Smooth muscle cell (in vitro differentiated cells): ENCODE data around the gene OGFOD3. TPM values are rescaled to one million over a fixed set of nuclear protein-coding genes. Genes with fewer than 3 reads are reported as not detected.

Source experiments
- DNase-seq: peaks from one replicate; lab custom pipeline; 2025; ENCODE audit not compliant: unreplicated experiment; lab: John Stamatoyannopoulos, UW
- H2AFZ ChIP-seq: fragments of 200-600 bp; sonication (generic); 2 replicates; pipeline ENCODE4 v1.6.0; 2016; ENCODE audit warnings: antibody characterized with exemption, low read depth, mild to moderate bottlenecking
- H3F3A ChIP-seq: fragments of 200-600 bp; sonication (generic); 2 replicates; pipeline ENCODE4 v1.6.0; 2017; ENCODE audit warnings: antibody characterized with exemption, low read depth
- H3K27ac ChIP-seq: fragments of 200-600 bp; sonication (generic); 2 replicates; pipeline ENCODE4 v1.5.1; 2016; ENCODE audit warnings: low read depth, mild to moderate bottlenecking
- H3K27me3 ChIP-seq: fragments of 200-600 bp; sonication (generic); 2 replicates; pipeline ENCODE4 v1.6.1; 2016; ENCODE audit warnings: low read depth, mild to moderate bottlenecking
- H3K36me3 ChIP-seq: fragments of 200-600 bp; sonication (generic); 2 replicates; pipeline ENCODE4 v1.5.1; 2016; ENCODE audit warnings: low read depth
- H3K4me1 ChIP-seq: fragments of 200-600 bp; sonication (generic); 2 replicates; pipeline ENCODE4 v1.5.1; 2016; ENCODE audit warnings: low read depth
- H3K4me2 ChIP-seq: fragments of 200-600 bp; sonication (generic); 2 replicates; pipeline ENCODE4 v1.6.0; 2016; ENCODE audit warnings: mild to moderate bottlenecking
- H3K4me3 ChIP-seq: fragments of 200-600 bp; sonication (generic); 2 replicates; pipeline ENCODE4 v1.5.1; 2016; ENCODE audit warnings: mild to moderate bottlenecking
- H3K79me2 ChIP-seq: fragments of 200-600 bp; sonication (generic); 2 replicates; pipeline ENCODE4 v1.6.0; 2016; ENCODE audit warnings: low read depth, mild to moderate bottlenecking
- H3K9ac ChIP-seq: fragments of 200-600 bp; sonication (generic); 2 replicates; pipeline ENCODE4 v1.6.0; 2016; ENCODE audit warnings: low read depth
- H3K9me3 ChIP-seq: fragments of 200-600 bp; sonication (generic); replicated peaks from 2 replicates; pipeline ENCODE4 v1.5.1; 2016; ENCODE audit warnings: low read depth
- H4K20me1 ChIP-seq: fragments of 200-600 bp; sonication (generic); 2 replicates; pipeline ENCODE4 v1.6.0; 2016; ENCODE audit warnings: low read depth
- CTCF ChIP-seq: fragments of 200-600 bp; sonication (generic); IDR thresholded peaks from 2 replicates; pipeline ENCODE4 v1.5.1; 2017; ENCODE audit warnings: borderline replicate concordance, mild to moderate bottlenecking, antibody characterized with exemption; ENCODE audit not compliant: insufficient read depth, poor library complexity, severe bottlenecking
- WGBS: methylation state at CpG from one replicate; pipeline ENCODE4 v1.1.7; 2016; ENCODE audit warnings: low lambda C conversion rate; 5-methylcytosine and 5-hydroxymethylcytosine counted together
- polyA plus RNA-seq: library from polyadenylated mRNA; unstranded; fragments of >200 nt; fragmentation: Nextera tagmentation; extraction: Ambion mirVana; gene quantifications from 2 replicates; pipeline ENCODE4 v1.2.1, GENCODE V29; 2016
- total RNA-seq: library from RNA; depleted of rRNA; stranded (reverse); fragments of >200 nt; gene quantifications from 2 replicates; pipeline ENCODE4 v1.2.3, GENCODE V29; 2014

The OGFOD3 gene
- total and polyA plus RNA-seq, 2 experiments from 2014 or later: 10.5 to 30.4 TPM

- H3K4me2 ChIP-seq: no peak overlapping the region
- peaks cover 9% of the 10 kb centered on the region for H3K4me1 ChIP-seq
- 95% methylated on average over 19 of the region's 19 CpGs for WGBS
- H3K9ac ChIP-seq: no peak overlapping the region
- H3K27me3 ChIP-seq: no peaks in the 10 kb centered on the region
- H4K20me1 ChIP-seq: no peaks in the 10 kb centered on the region
- no peak overlapping the region for H2AFZ ChIP-seq
- peaks cover 13% of the 10 kb centered on the region for H3K79me2 ChIP-seq
- TF ChIP-seq CTCF: no peak
- H3K9me3 ChIP-seq: no peaks in the 10 kb centered on the region
- no peaks in the 10 kb centered on the region for H3F3A ChIP-seq
- no peak overlapping the region for H3K4me3 ChIP-seq
- no peaks in the 10 kb centered on the region for H3K36me3 ChIP-seq
- no peak overlapping the region for H3K27ac ChIP-seq
- DNase-seq: no peak
These were observed 26.6 kb upstream of the OGFOD3 start for GRCh38 chr17:82444941-82445521.

- no peaks in the 10 kb centered on the region for H3F3A ChIP-seq
- 94% methylated on average over 35 of the region's 35 CpGs for WGBS
- DNase-seq: no peak
- no peaks in the 10 kb centered on the region for H4K20me1 ChIP-seq
- H3K9me3 ChIP-seq: no peaks in the 10 kb centered on the region
- no peak overlapping the region for H3K4me2 ChIP-seq
- H3K79me2 ChIP-seq: peaks cover 7% of the 10 kb centered on the region
- H2AFZ ChIP-seq: no peak overlapping the region
- no peak for TF ChIP-seq CTCF
- H3K4me3 ChIP-seq: no peak overlapping the region
- H3K9ac ChIP-seq: no peak overlapping the region
- H3K27me3 ChIP-seq: no peaks in the 10 kb centered on the region
- H3K27ac ChIP-seq: no peak overlapping the region
- peaks cover 2% of the 10 kb centered on the region for H3K4me1 ChIP-seq
- no peaks in the 10 kb centered on the region for H3K36me3 ChIP-seq
These were observed 26.0 kb upstream of the OGFOD3 start for GRCh38 chr17:82444284-82444893.

GRCh38 chr17:82443465-82444283 lies 25.3 kb upstream of the OGFOD3 start:
- Histone ChIP-seq H2AFZ (no peak overlapping the region), H3K27ac (no peak overlapping the region), H3K36me3 (no peaks in the 10 kb centered on the region), H3K27me3 (no peaks in the 10 kb centered on the region), H3K4me3 (no peak overlapping the region), H3K79me2 (no peaks in the 10 kb centered on the region), H3F3A (no peaks in the 10 kb centered on the region), H3K4me2 (no peak overlapping the region), H3K4me1 (no peaks in the 10 kb centered on the region), H4K20me1 (no peaks in the 10 kb centered on the region), H3K9ac (no peak overlapping the region), H3K9me3 (no peaks in the 10 kb centered on the region)
- whole genome bisulfite sequencing: 97% methylated on average over 38 of the region's 40 CpGs
- TF ChIP-seq CTCF: no peak
- no peak for DNase-seq
